ENCODE measurements around the gene SLC22A23. TPM values are rescaled to one million over a fixed set of nuclear protein-coding genes. Genes with fewer than 3 reads are reported as not detected.
A peak's percentile ranks its signal among the peaks of the same experiment; 100 is the strongest.

SLC22A23 gene
- total RNA-seq, 2 experiments from 2014 or later, result 0.90 to 1.0 TPM

- CTCF ChIA-PET, result no interaction called here
- intact Hi-C loops (cut with micrococcal nuclease), result no loop called here
- Mint-ChIP-seq H3K36me3 (no peaks in the 10 kb centered on the region), H3K27ac (no peak overlapping the region), H3K4me1 (ENCODE audit: low read depth) (peaks cover 2% of the 10 kb centered on the region), H3K27me3 (no peaks in the 10 kb centered on the region), H3K9me3 (no peaks in the 10 kb centered on the region), H3K4me3 (no peak overlapping the region)
- no peak for DNase-seq
- POLR2A ChIA-PET, result no interaction called here
These were observed 34.3 kb downstream of the SLC22A23 start for GRCh38 chr6:3422435-3423070.

GRCh38 chr6:3421791-3422434, 34.9 kb downstream of the SLC22A23 start:
- CTCF ChIA-PET, result no interaction called here
- Mint-ChIP-seq H3K9me3 (no peaks in the 10 kb centered on the region), H3K27ac (no peak overlapping the region), H3K4me3 (no peak overlapping the region), H3K27me3 (no peaks in the 10 kb centered on the region), H3K4me1 (ENCODE audit: low read depth) (peaks cover 2% of the 10 kb centered on the region), H3K36me3 (no peaks in the 10 kb centered on the region)
- intact Hi-C loops (cut with micrococcal nuclease), result no loop called here
- POLR2A ChIA-PET, result no interaction called here
- DNase-seq, result no peak

DNA sequence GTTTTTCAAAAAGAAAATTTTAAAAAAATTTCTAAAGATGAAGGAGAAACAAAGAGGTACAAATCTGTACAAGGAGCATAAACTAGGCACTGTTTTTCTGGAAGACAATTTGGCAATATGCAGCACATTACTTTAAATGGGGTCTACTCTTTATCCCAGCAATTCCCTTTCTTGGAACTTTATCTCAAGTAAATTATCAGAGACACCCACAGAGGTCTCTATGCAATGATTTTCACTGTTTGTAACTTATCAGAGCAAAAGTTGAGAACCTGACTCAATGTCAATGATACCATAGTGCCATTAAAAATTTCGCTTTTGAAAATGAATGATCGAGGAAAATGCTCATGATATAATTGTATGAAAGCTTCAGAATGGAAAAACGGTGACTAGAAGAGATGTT, 35.7 kb downstream of the SLC22A23 start:
- Mint-ChIP-seq H3K27me3 (no peaks in the 10 kb centered on the region), H3K36me3 (no peaks in the 10 kb centered on the region), H3K4me3 (no peak overlapping the region), H3K9me3 (no peaks in the 10 kb centered on the region), H3K4me1 (ENCODE audit: low read depth) (peaks cover 2% of the 10 kb centered on the region), H3K27ac (no peak overlapping the region)
- POLR2A ChIA-PET, result no interaction called here
- CTCF ChIA-PET, result no interaction called here
- DNase-seq, result no peak
- intact Hi-C loops (cut with micrococcal nuclease), result no loop called here

GRCh38 chr6:3419624-3420272, 37.1 kb downstream of the SLC22A23 start:
- Mint-ChIP-seq H3K27me3 (no peaks in the 10 kb centered on the region), H3K27ac (no peak overlapping the region), H3K36me3 (no peaks in the 10 kb centered on the region), H3K4me1 (ENCODE audit: low read depth) (peaks cover 6% of the 10 kb centered on the region), H3K4me3 (no peak overlapping the region), H3K9me3 (no peaks in the 10 kb centered on the region)
- CTCF ChIA-PET, result interaction anchor here (1.0 kb wide), 1 partner anchor 313 kb away, joined by 3 read pairs; no protein-coding TSS in a partner anchor
- peak; percentile 30 for DNase-seq
- POLR2A ChIA-PET, result no interaction called here
- intact Hi-C loops (cut with micrococcal nuclease), result loop anchor here (10.0 kb wide), 1 partner anchor 95 kb away; no protein-coding TSS in a partner anchor

- H3K27me3 Mint-ChIP-seq, result no peaks in the 10 kb centered on the region
- DNase-seq, result no peak
- H3K9me3 Mint-ChIP-seq, result no peaks in the 10 kb centered on the region
- peaks cover 7% of the 10 kb centered on the region for H3K4me1 Mint-ChIP-seq (ENCODE audit: low read depth)
- ChIA-PET POLR2A (no interaction called here), CTCF (no interaction called here)
- no peaks in the 10 kb centered on the region for H3K36me3 Mint-ChIP-seq
- intact Hi-C loops (cut with micrococcal nuclease), result loop anchor here (10.0 kb wide), 1 partner anchor 96 kb away; no protein-coding TSS in a partner anchor
- H3K4me3 Mint-ChIP-seq, result no peak overlapping the region
- H3K27ac Mint-ChIP-seq, result no peak overlapping the region
These were observed 38.3 kb downstream of the SLC22A23 start for GRCh38 chr6:3418496-3419060.

GRCh38 chr6:3417473-3417872, 39.4 kb downstream of the SLC22A23 start:
- no peak for DNase-seq
- H3K27ac Mint-ChIP-seq, result no peak overlapping the region
- intact Hi-C loops (cut with micrococcal nuclease), result loop anchor here (10.0 kb wide), 1 partner anchor 97 kb away; no protein-coding TSS in a partner anchor
- H3K4me1 Mint-ChIP-seq (ENCODE audit: low read depth), result peaks cover 5% of the 10 kb centered on the region
- H3K36me3 Mint-ChIP-seq, result no peaks in the 10 kb centered on the region
- no peak overlapping the region for H3K4me3 Mint-ChIP-seq
- no peaks in the 10 kb centered on the region for H3K9me3 Mint-ChIP-seq
- no peaks in the 10 kb centered on the region for H3K27me3 Mint-ChIP-seq
- ChIA-PET CTCF (no interaction called here), POLR2A (no interaction called here)

- Mint-ChIP-seq H3K4me1 (ENCODE audit: low read depth) (peaks cover 5% of the 10 kb centered on the region), H3K27me3 (no peaks in the 10 kb centered on the region), H3K4me3 (no peak overlapping the region), H3K36me3 (no peaks in the 10 kb centered on the region), H3K9me3 (no peaks in the 10 kb centered on the region), H3K27ac (no peak overlapping the region)
- ChIA-PET POLR2A (no interaction called here), CTCF (interaction anchor here (0.7 to 1.5 kb wide), 5 partner anchors 43 to 514 kb away, joined by 3 to 5 read pairs (median 4); no protein-coding TSS in a partner anchor)
- DNase-seq, result no peak
- intact Hi-C loops (cut with micrococcal nuclease), result loop anchor here (10.0 kb wide), 1 partner anchor 99 kb away; no protein-coding TSS in a partner anchor
These were observed 41.4 kb downstream of the SLC22A23 start for GRCh38 chr6:3415490-3415889.

DNA sequence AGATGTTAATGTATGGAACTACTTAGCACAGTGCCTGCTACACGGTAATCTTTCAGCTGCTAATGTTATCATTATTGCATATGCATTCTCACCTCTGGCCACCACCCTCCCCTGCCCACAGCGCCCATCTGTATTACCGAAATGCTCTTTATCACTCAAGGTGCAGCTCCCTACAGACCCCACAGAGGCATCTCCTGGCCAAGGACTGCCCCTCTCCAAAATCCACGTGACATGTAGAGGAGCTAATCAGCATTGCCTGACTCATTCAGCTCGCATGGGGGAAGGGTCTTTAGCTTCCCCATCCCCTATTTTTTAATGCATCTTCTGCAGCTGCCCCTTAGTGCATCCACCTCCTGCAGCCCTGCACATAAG, 41.8 kb downstream of the SLC22A23 start:
- Mint-ChIP-seq H3K27ac (no peak overlapping the region), H3K4me1 (ENCODE audit: low read depth) (peaks cover 5% of the 10 kb centered on the region), H3K4me3 (no peak overlapping the region), H3K27me3 (no peaks in the 10 kb centered on the region), H3K9me3 (no peaks in the 10 kb centered on the region), H3K36me3 (no peaks in the 10 kb centered on the region)
- DNase-seq, result no peak
- ChIA-PET POLR2A (no interaction called here), CTCF (interaction anchor here (0.7 to 1.5 kb wide), 5 partner anchors 43 to 514 kb away, joined by 3 to 5 read pairs (median 4); no protein-coding TSS in a partner anchor)
- intact Hi-C loops (cut with micrococcal nuclease), result loop anchor here (10.0 kb wide), 1 partner anchor 100 kb away; no protein-coding TSS in a partner anchor

- H3K27ac Mint-ChIP-seq, result no peak overlapping the region
- peak; percentile 60 for DNase-seq
- no peaks in the 10 kb centered on the region for H3K27me3 Mint-ChIP-seq
- no peaks in the 10 kb centered on the region for H3K36me3 Mint-ChIP-seq
- POLR2A ChIA-PET, result no interaction called here
- H3K4me1 Mint-ChIP-seq (ENCODE audit: low read depth), result peaks cover 5% of the 10 kb centered on the region
- H3K9me3 Mint-ChIP-seq, result no peaks in the 10 kb centered on the region
- CTCF ChIA-PET, result interaction anchor here (1.0 to 1.5 kb wide), 3 partner anchors 44 to 515 kb away, joined by 3 to 5 read pairs (median 4); no protein-coding TSS in a partner anchor
- H3K4me3 Mint-ChIP-seq, result no peak overlapping the region
- intact Hi-C loops (cut with micrococcal nuclease), result loop anchor here (5.0 to 10.0 kb wide), 2 partner anchors 43 to 100 kb away; partner anchors contain the start of gene SLC22A23
These were observed 42.3 kb downstream of the SLC22A23 start for GRCh38 chr6:3414327-3415081.

DNA sequence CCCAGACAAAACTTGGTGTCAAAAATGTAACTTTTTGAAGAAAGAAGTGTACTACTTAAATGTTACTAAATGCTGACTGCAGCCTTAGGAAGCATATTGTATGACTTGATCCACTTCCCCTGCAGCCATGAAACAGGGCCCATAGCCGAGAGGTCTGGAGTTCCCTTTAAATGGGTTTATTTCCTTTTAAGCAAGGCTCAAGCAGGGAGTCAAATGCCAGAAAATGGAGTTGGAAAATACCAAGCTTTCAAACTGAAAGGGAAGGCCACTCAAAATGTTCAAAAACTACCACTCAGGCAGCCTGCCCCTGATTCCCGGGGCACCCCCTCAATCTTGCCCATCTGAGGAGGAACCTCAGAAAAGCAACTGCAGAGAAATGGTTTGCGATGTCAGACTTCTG, 43.3 kb downstream of the SLC22A23 start:
- intact Hi-C loops (cut with micrococcal nuclease), result loop anchor here (5.0 to 10.0 kb wide), 2 partner anchors 44 to 101 kb away; partner anchors contain the start of gene SLC22A23
- Mint-ChIP-seq H3K4me3 (no peak overlapping the region), H3K4me1 (ENCODE audit: low read depth) (peaks cover 5% of the 10 kb centered on the region), H3K9me3 (no peaks in the 10 kb centered on the region), H3K27ac (no peak overlapping the region), H3K27me3 (no peaks in the 10 kb centered on the region), H3K36me3 (no peaks in the 10 kb centered on the region)
- no peak for DNase-seq
- CTCF ChIA-PET, result interaction anchor here (0.6 to 3.5 kb wide), 2 partner anchors 19 to 319 kb away, joined by 3 to 25 read pairs; no protein-coding TSS in a partner anchor
- POLR2A ChIA-PET, result no interaction called here

GRCh38 chr6:3412779-3413500, 43.9 kb downstream of the SLC22A23 start:
- peaks cover 5% of the 10 kb centered on the region for H3K4me1 Mint-ChIP-seq (ENCODE audit: low read depth)
- POLR2A ChIA-PET, result no interaction called here
- no peaks in the 10 kb centered on the region for H3K27me3 Mint-ChIP-seq
- H3K27ac Mint-ChIP-seq, result no peak overlapping the region
- no peak overlapping the region for H3K4me3 Mint-ChIP-seq
- H3K9me3 Mint-ChIP-seq, result no peaks in the 10 kb centered on the region
- no peaks in the 10 kb centered on the region for H3K36me3 Mint-ChIP-seq
- CTCF ChIA-PET, result interaction anchor here (0.6 to 3.5 kb wide), 2 partner anchors 20 to 320 kb away, joined by 3 to 25 read pairs; no protein-coding TSS in a partner anchor
- no peak for DNase-seq
- intact Hi-C loops (cut with micrococcal nuclease), result loop anchor here (5.0 to 10.0 kb wide), 2 partner anchors 44 to 102 kb away; partner anchors contain the start of gene SLC22A23

Data from activated CD4-positive, alpha-beta memory T cell treated with anti-CD3 and anti-CD28 coated beads for 36 hours (primary cell).